H9 (cell line): ENCODE measurements around the gene GALNT7. TPM values are rescaled to one million over a fixed set of nuclear protein-coding genes. Genes with fewer than 3 reads are reported as not detected.

ENCODE experiments used
- DNase-seq: peaks from one replicate; pipeline ENCODE4 v3.0.0-alpha.2; 2017
- H2AFZ ChIP-seq: one replicate; pipeline ENCODE4 v1.6.1; 2013; ENCODE audit warnings: mild to moderate bottlenecking, low read length, control low read depth, moderate library complexity
- H2AK5ac ChIP-seq: 2 replicates; pipeline ENCODE4 v1.6.1; 2013; ENCODE audit warnings: low read length, control low read depth, mixed read lengths; ENCODE audit not compliant: insufficient read length
- H2BK120ac ChIP-seq: one replicate; pipeline ENCODE4 v1.6.1; 2013; ENCODE audit warnings: low read depth, mild to moderate bottlenecking, low read length, control low read depth, inconsistent platforms; ENCODE audit not compliant: poor library complexity, severe bottlenecking
- H2BK12ac ChIP-seq: 2 replicates; pipeline ENCODE4 v1.6.1; 2013; ENCODE audit warnings: low read length, control low read depth, mixed read lengths, low read depth; ENCODE audit not compliant: insufficient read length
- H2BK15ac ChIP-seq: 2 replicates; pipeline ENCODE4 v1.6.1; 2013; ENCODE audit warnings: low read depth, low read length, control low read depth
- H2BK20ac ChIP-seq: one replicate; pipeline ENCODE4 v1.6.1; 2013; ENCODE audit warnings: low read depth, mild to moderate bottlenecking, low read length, control low read depth, inconsistent platforms; ENCODE audit not compliant: poor library complexity, severe bottlenecking
- H2BK5ac ChIP-seq: 2 replicates; pipeline ENCODE4 v1.6.1; 2013; ENCODE audit warnings: low read length, control low read depth, mixed read lengths; ENCODE audit not compliant: insufficient read length
- H3K14ac ChIP-seq: 2 replicates; pipeline ENCODE4 v1.6.1; 2013; ENCODE audit warnings: low read length, control low read depth; ENCODE audit not compliant: insufficient read depth
- H3K18ac ChIP-seq: 2 replicates; pipeline ENCODE4 v1.6.1; 2013; ENCODE audit warnings: low read depth, mild to moderate bottlenecking, mixed read lengths, low read length, control low read depth; ENCODE audit not compliant: insufficient read length
- H3K23ac ChIP-seq: 2 replicates; pipeline ENCODE4 v1.6.1; 2013; ENCODE audit warnings: low read length, control low read depth, mixed read lengths, low read depth; ENCODE audit not compliant: insufficient read length
- H3K23me2 ChIP-seq: 2 replicates; pipeline ENCODE4 v1.6.1; 2013; ENCODE audit warnings: low read depth, mild to moderate bottlenecking, mixed read lengths, low read length, control low read depth; ENCODE audit not compliant: insufficient read length, poor library complexity, severe bottlenecking
- H3K27ac ChIP-seq: 2 replicates; pipeline ENCODE4 v1.5.1; 2013; ENCODE audit warnings: low read length, control low read depth, mixed read lengths, low read depth; ENCODE audit not compliant: insufficient read length
- H3K27me3 ChIP-seq: 2 replicates; pipeline ENCODE4 v1.6.1; 2013; ENCODE audit warnings: low read length, control low read depth, inconsistent platforms; ENCODE audit not compliant: insufficient read depth
- H3K4ac ChIP-seq: 2 replicates; pipeline ENCODE4 v1.6.1; 2013; ENCODE audit warnings: low read depth, mild to moderate bottlenecking, control low read depth, inconsistent platforms, low read length, moderate library complexity
- H3K4me1 ChIP-seq: 2 replicates; pipeline ENCODE4 v1.6.1; 2013; ENCODE audit warnings: low read length, control low read depth, inconsistent platforms; ENCODE audit not compliant: insufficient read depth
- H3K4me2 ChIP-seq: 2 replicates; pipeline ENCODE4 v1.6.1; 2013; ENCODE audit warnings: low read length, control low read depth, mixed read lengths; ENCODE audit not compliant: insufficient read length, insufficient read depth
- H3K56ac ChIP-seq: 2 replicates; pipeline ENCODE4 v1.6.1; 2013; ENCODE audit warnings: low read depth, mild to moderate bottlenecking, mixed read lengths, low read length, control low read depth; ENCODE audit not compliant: insufficient read length
- H3K79me1 ChIP-seq: 2 replicates; pipeline ENCODE4 v1.6.1; 2013; ENCODE audit warnings: low read depth, mild to moderate bottlenecking, moderate library complexity, low read length, control low read depth, inconsistent platforms; ENCODE audit not compliant: insufficient read depth, poor library complexity, severe bottlenecking
- H3K79me2 ChIP-seq: 2 replicates; pipeline ENCODE4 v1.6.1; 2013; ENCODE audit warnings: low read length, control low read depth, inconsistent platforms; ENCODE audit not compliant: insufficient read depth
- H3K9ac ChIP-seq: 2 replicates; pipeline ENCODE4 v1.6.1; 2013; ENCODE audit warnings: low read length, control low read depth, mixed read lengths; ENCODE audit not compliant: insufficient read length; ENCODE audit errors: extremely low read depth
- H3K9me3 ChIP-seq: one replicate; pipeline ENCODE4 v1.6.1; 2013; ENCODE audit warnings: low read depth, low read length, inconsistent platforms; ENCODE audit not compliant: control insufficient read depth
- H3T11ph ChIP-seq: one replicate; pipeline ENCODE4 v1.6.1; 2013; ENCODE audit warnings: mild to moderate bottlenecking, low read length, control low read depth, inconsistent platforms
- H4K20me1 ChIP-seq: one replicate; pipeline ENCODE4 v1.6.1; 2013; ENCODE audit not compliant: control insufficient read depth, insufficient read length, insufficient read depth
- H4K5ac ChIP-seq: 2 replicates; pipeline ENCODE4 v1.6.1; 2013; ENCODE audit warnings: low read depth, mild to moderate bottlenecking, mixed read lengths, low read length, control low read depth; ENCODE audit not compliant: insufficient read length
- H4K8ac ChIP-seq: replicated peaks from 2 replicates; pipeline ENCODE4 v1.6.1; 2013; ENCODE audit warnings: low read length, control low read depth, mixed read lengths, low read depth; ENCODE audit not compliant: insufficient read length
- H4K91ac ChIP-seq: 2 replicates; pipeline ENCODE4 v1.6.1; 2013; ENCODE audit warnings: low read depth, mild to moderate bottlenecking, moderate library complexity, mixed read lengths, low read length, control low read depth; ENCODE audit not compliant: insufficient read length
- H3K27ac Mint-ChIP-seq, 3 experiments: 2 replicates in 2 of 3; 3 replicates in 1 of 3; pipeline ENCODE4 v1.8.0; 2020 to 2021; ENCODE audit warnings: mixed read lengths in 3 of 3, mild to moderate bottlenecking in 1 of 3, moderate library complexity in 1 of 3
- H3K27me3 Mint-ChIP-seq: 2 replicates; pipeline ENCODE4 v1.8.0; 2021; ENCODE audit warnings: low read depth, mild to moderate bottlenecking, moderate library complexity, mixed read lengths
- H3K36me3 Mint-ChIP-seq, 3 experiments: 2 replicates in 2 of 3; 3 replicates in 1 of 3; pipeline ENCODE4 v1.8.0; 2020 to 2021; ENCODE audit warnings: low read depth in 3 of 3, mixed read lengths in 3 of 3; ENCODE audit not compliant: insufficient read depth in 1 of 3
- H3K4me1 Mint-ChIP-seq, 2 experiments: 2 replicates each; pipeline ENCODE4 v1.8.0; 2020; ENCODE audit warnings: mixed read lengths in 2 of 2
- H3K4me3 Mint-ChIP-seq, 2 experiments: 2 replicates in 1 of 2; 3 replicates in 1 of 2; pipeline ENCODE4 v1.8.0; 2020 to 2021; ENCODE audit warnings: mild to moderate bottlenecking in 2 of 2, mixed read lengths in 2 of 2, moderate library complexity in 1 of 2
- H3K9me3 Mint-ChIP-seq, 2 experiments: 2 replicates in 1 of 2; 3 replicates in 1 of 2; pipeline ENCODE4 v1.8.0; 2020; ENCODE audit warnings: mild to moderate bottlenecking in 2 of 2, mixed read lengths in 2 of 2, moderate library complexity in 1 of 2
- CTCF ChIP-seq: fragments of 200-600 bp; sonication (generic); conservative IDR thresholded peaks from 3 replicates; pipeline ENCODE4 v1.8.0; 2021; ENCODE audit warnings: antibody characterized with exemption, mild to moderate bottlenecking
- WGBS: extraction: QIAGEN DNeasy Blood & Tissue Kit; methylation state at CpG from one replicate; pipeline ENCODE4 v1.1.7; 2013; ENCODE audit warnings: missing lambda C conversion rate, low lambda C conversion rate, mixed read lengths; ENCODE audit not compliant: insufficient read length; ENCODE audit errors: extremely low coverage; 5-methylcytosine and 5-hydroxymethylcytosine counted together
- total RNA-seq: library from RNA; stranded (reverse); gene quantifications from 2 replicates; pipeline ENCODE4 v1.2.1, GENCODE V29; 2021

GALNT7 gene
- total RNA-seq, 1 experiment from 2014 or later = 57.3 TPM

- peak; percentile 66 for DNase-seq
- Mint-ChIP-seq H3K27me3 (no peaks in the 10 kb centered on the region; the same call in none of the 2 replicates), H3K4me3 (peak overlapping the region; percentile 92 to 94), H3K9me3 (peaks cover 0 to 4% of the 10 kb centered on the region in 2 experiments; a peak in 3 of 5 replicates), H3K27ac (peak overlapping the region; percentile 95 to 98 (median 98)), H3K36me3 (peaks cover 15 to 22% (median 18%) of the 10 kb centered on the region in 3 experiments), H3K4me1 (peaks cover 33 to 35% of the 10 kb centered on the region in 2 experiments)
- Histone ChIP-seq H3K27ac (peak overlapping the region; percentile 71), H3K79me2 (peaks cover 25% of the 10 kb centered on the region; the same call in 1 of the 2 replicates), H2BK120ac (no peak overlapping the region), H3K4me2 (peak overlapping the region; percentile 89), H3K9ac (peak overlapping the region; percentile 85), H3K9me3 (no peaks in the 10 kb centered on the region), H2BK12ac (no peak overlapping the region), H3T11ph (no peak overlapping the region), H3K14ac (peak overlapping the region; percentile 91; the same call in 1 of the 2 replicates), H3K4me1 (peaks cover 12% of the 10 kb centered on the region), H3K23ac (no peak overlapping the region), H3K56ac (no peak overlapping the region), H4K91ac (no peak overlapping the region), H3K27me3 (no peaks in the 10 kb centered on the region), H2BK20ac (no peak overlapping the region), H3K4ac (no peak overlapping the region), H4K20me1 (no peaks in the 10 kb centered on the region), H2AFZ (no peak overlapping the region), H4K8ac (no peak overlapping the region), H4K5ac (no peak overlapping the region), H2BK15ac (no peak overlapping the region), H2AK5ac (no peak overlapping the region), H3K79me1 (peaks cover 4% of the 10 kb centered on the region), H3K18ac (peak overlapping the region; percentile 53), H2BK5ac (peak overlapping the region; percentile 27), H3K23me2 (peaks cover 12% of the 10 kb centered on the region)
- no peak for TF ChIP-seq CTCF
- WGBS = no CpG with 5 or more reads among the region's 19 CpGs
Observed at GRCh38 chr4:173167758-173168395, 734 bp upstream of the GALNT7 start.
